GM06990 (cell line): ENCODE measurements around the gene MICAL3.
A peak's percentile ranks its signal among the peaks of the same experiment; 100 is the strongest.

Experiments
- DNase-seq: peaks from one replicate; pipeline ENCODE4 v3.0.0-alpha.2; 2011; ENCODE audit not compliant: insufficient read length; ENCODE audit errors: extremely low read depth
- H3K27me3 ChIP-seq: replicated peaks from 2 replicates; pipeline ENCODE4 v1.6.0; 2011; ENCODE audit warnings: low read length; ENCODE audit not compliant: control insufficient read depth, insufficient read depth
- H3K36me3 ChIP-seq: 2 replicates; pipeline ENCODE4 v1.5.1; 2011; ENCODE audit warnings: low read length; ENCODE audit not compliant: control insufficient read depth, insufficient read depth
- H3K4me3 ChIP-seq: replicated peaks from 2 replicates; pipeline ENCODE4 v1.5.1; 2011; ENCODE audit warnings: low read depth, mild to moderate bottlenecking, control low read depth, low read length
- CTCF ChIP-seq: IDR thresholded peaks from 2 replicates; pipeline ENCODE4 v1.5.1; 2011; ENCODE audit warnings: low read length, control low read depth, mild to moderate bottlenecking, inconsistent platforms; ENCODE audit not compliant: insufficient read depth, poor library complexity, severe bottlenecking

Gene MICAL3

GRCh38 chr22:17775781-17776465 is 248.4 kb downstream of the MICAL3 start:
- DNase-seq, result no peak
- H3K4me3 ChIP-seq, result no peak overlapping the region
- no peak for TF ChIP-seq CTCF
- H3K27me3 ChIP-seq, result no peaks in the 10 kb centered on the region
- no peaks in the 10 kb centered on the region for H3K36me3 ChIP-seq

DNA sequence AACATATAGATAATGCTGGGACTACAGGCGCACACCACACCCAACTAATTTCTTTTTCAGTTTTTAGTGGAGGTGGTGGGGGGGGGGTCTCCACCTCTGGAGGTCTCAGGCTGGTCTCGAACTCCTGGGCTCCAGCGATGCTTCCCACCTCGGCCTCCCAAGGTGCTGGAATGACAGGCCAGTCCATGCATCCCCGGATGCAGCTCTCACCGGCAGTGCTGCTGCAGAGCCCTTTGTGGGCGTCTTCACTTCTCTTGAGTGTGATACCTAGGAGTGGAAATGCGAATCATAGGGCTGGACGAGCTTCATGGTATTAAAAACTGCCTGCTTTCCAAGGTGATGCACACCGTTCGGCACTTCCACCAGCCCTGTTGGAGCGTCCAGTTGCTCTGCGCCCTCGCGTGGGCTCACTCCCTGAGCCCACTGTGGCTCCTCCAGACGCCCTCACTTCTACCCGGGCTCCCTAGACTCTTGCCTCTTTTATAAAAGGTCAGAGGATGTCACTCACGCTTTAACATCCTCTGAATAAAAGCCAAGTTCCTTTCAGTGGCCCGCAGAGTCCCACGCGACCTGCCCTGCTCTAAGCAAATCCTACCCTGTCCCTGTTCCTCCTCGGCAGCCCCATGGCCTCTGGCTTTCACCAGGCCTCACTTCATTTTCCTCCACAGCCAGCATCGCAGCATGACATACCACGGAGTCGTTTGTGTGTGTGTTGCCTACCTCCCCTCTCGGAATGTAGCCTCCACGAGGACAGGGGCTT is 249.3 kb downstream of the MICAL3 start:
- no peak overlapping the region for H3K4me3 ChIP-seq
- H3K36me3 ChIP-seq, result peaks cover 1% of the 10 kb centered on the region; the same call in 1 of the 2 replicates
- H3K27me3 ChIP-seq, result no peaks in the 10 kb centered on the region
- no peak for DNase-seq
- TF ChIP-seq CTCF, result no peak

DNA sequence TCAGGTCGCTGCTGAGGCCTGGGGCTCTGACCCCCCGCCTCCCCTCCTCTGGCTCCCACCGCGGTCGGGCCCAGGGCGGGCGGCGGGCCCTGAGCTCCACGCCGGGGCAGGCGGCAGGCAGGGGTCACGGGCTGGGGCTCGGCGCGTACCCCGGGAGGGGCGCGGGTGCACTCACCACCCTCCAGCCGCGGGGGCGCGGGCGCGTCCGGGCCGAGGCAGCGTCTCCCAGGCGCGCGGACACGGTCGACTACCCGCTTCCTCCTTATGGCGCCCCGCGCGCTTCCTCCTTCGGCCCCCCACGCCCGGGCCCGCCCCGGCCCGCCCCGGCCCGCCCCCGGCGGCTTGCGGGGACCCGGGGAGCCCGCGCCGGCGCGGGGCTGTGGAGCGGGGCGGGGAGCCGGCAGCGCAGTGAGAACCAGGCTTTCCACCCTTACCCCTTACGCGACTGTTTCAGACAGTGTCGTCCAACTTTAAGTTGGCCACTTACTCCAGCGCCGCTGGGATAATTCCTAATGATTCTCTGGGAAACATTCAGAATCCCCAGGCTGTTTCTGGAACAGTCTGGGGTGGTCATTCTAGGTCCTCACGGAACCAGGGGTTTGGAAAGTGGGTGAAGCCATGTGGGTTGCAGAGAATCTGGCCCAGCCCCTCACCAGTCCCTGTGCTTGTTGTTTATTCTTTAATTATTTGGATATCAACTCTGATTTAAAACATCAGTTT is 250.0 kb downstream of the MICAL3 start, which contains the start of gene BID:
Gene BID, minus strand, starts transcription at position 264 of the 720 bp plus-strand sequence. CDS start 24,353 bp downstream, outside the sequence.
- no peak for TF ChIP-seq CTCF
- Histone ChIP-seq H3K27me3 (no peaks in the 10 kb centered on the region), H3K36me3 (peaks cover 1% of the 10 kb centered on the region; the same call in 1 of the 2 replicates), H3K4me3 (peak within 1 kb of the TSS; percentile 69)
- DNase-seq, result peak; percentile 73

GRCh38 chr22:17773606-17774205 is 250.7 kb downstream of the MICAL3 start:
- DNase-seq, result peak; percentile 76

More at GRCh38 chr22:17773606-17774205, 250.7 kb downstream of the MICAL3 start:
- Histone ChIP-seq H3K27me3 (no peaks in the 10 kb centered on the region), H3K36me3 (peaks cover 1% of the 10 kb centered on the region; the same call in 1 of the 2 replicates), H3K4me3 (peak overlapping the region; percentile 69)
- TF ChIP-seq CTCF, result no peak
